Stimulated activated CD8-positive, alpha-beta memory T cell treated with anti-CD3 and anti-CD28 coated beads, Interleukin-12 subunit alpha, Interleukin-12 subunit beta, amount 100 ng/mL, for 4 hours (primary cell): Measurements from ENCODE around the gene HOXC11.

Experiments
- DNase-seq: peaks from one replicate; pipeline ENCODE4 v3.0.0-alpha.2; 2020; ENCODE audit warnings: low read depth

HOXC11 gene

DNA sequence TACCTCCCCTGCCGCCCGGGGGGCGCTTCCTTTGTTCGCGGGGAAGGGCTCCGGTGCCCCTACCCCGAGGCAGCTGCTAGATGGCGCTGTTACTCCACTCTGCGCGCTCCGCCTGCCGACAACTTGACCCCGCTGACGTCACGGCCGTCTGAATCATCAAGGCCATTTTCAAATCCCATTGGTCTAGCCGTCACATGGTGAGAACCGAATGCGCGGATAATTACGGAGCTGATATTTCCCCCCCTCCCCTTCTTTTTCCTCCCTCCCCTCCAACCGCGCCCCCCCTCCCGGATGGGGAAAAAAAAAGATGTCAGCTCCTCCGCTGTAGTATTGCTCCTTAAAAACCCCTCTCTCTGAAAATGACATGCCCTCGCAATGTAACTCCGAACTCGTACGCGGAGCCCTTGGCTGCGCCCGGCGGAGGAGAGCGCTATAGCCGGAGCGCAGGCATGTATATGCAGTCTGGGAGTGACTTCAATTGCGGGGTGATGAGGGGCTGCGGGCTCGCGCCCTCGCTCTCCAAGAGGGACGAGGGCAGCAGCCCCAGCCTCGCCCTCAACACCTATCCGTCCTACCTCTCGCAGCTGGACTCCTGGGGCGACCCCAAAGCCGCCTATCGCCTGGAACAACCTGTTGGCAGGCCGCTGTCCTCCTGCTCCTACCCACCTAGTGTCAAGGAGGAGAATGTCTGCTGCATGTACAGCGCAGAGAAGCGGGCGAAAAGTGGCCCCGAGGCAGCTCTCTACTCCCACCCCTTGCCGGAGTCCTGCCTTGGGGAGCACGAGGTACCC lies 12.2 kb downstream of the HOXC11 start, which contains the start of gene HOXC10:
Gene HOXC10 (plus strand): TSS at position 246 of the 791 bp plus-strand sequence. CDS start 114 bp downstream, at position 360.
- peak; percentile 48 for DNase-seq

DNA sequence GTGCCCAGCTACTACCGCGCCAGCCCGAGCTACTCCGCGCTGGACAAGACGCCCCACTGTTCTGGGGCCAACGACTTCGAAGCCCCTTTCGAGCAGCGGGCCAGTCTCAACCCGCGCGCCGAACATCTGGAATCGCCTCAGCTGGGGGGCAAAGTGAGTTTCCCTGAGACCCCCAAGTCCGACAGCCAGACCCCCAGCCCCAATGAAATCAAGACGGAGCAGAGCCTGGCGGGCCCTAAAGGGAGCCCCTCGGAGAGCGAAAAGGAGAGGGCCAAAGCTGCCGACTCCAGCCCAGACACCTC lies 12.7 kb downstream of the HOXC11 start:
- DNase-seq, result no peak

GRCh38 chr12:53985994-53986685 lies 13.2 kb downstream of the HOXC11 start:
- no peak for DNase-seq

GRCh38 chr12:53986686-53987483 lies 14.0 kb downstream of the HOXC11 start:
- DNase-seq, result no peak

DNA sequence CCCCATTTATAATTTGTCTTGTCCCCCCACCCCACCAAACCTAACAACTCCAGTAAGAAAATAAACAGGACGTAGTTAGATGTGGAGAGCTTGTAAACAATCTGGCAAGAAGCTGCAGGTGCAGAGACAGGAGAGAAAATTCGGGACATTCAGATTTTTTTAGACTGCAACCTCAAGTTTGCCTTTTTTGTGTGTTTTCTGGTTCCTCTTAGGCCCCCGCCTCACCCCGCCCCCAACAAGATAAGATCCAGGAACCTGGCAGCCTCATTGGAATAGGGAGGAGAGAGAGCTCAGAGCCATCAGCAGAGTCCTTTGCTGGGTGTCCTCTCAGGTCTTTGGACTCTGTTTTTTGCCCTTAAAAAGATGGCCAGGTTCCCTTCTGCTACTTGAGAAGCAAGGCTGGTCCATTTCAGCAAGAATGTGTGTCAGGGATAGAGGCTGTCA lies 14.9 kb downstream of the HOXC11 start:
- no peak for DNase-seq

DNA sequence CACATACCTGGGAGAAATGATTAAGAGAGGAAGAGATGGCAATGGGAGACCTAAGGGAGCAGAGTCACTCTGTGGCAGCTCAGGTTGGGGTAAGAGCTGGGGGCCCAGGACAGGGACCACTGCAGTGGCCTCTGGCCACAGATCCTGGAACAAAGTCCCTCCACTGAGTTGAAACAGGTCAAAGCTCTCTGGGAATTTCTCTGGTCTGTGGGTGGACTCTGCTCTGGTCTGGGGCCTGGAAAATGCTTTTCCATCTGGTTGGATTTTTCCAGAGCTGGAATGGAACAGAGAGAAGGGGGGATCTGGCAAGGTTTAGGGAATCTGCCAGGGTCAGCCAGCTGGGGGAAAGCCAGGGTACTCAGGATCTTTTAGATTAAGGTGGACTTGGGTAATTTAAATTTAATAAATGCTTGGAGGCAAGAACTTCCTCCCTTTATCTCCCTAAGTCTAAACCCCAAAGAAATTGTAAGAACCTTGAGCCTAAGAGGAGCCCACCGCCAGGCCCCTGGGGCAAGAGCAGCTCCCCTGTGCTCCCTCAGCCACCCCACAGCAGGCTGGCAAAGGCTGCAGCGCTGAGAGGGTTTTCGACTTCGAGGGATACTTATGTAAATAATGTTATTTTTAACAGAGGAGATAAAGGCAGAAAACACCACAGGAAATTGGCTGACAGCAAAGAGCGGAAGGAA lies 15.8 kb downstream of the HOXC11 start:
- no peak for DNase-seq

GRCh38 chr12:53989227-53990113 lies 16.5 kb downstream of the HOXC11 start:
- DNase-seq, result no peak

- no peak for DNase-seq
Observed at GRCh38 chr12:53990311-53991076, 17.6 kb downstream of the HOXC11 start.

DNA sequence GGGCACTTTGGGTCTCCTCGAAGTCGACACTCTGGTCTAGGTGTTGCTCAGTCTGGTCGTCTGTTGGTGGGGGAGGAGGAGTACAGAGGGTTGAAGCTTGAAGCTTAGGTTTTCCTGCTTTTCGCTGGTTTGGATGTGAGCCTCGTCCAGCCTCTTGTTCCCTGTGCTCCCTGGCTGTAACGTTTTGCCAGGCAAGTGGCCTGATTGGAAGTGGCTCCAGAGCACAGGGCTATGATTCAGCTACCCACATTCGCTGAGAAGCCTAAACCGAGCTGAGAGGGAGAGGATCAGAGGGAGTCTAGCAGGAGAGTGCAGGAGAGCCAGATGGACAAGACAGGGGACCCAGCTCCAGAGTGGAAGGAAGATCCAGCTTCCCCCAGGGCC lies 18.1 kb downstream of the HOXC11 start:
- DNase-seq, result no peak

DNA sequence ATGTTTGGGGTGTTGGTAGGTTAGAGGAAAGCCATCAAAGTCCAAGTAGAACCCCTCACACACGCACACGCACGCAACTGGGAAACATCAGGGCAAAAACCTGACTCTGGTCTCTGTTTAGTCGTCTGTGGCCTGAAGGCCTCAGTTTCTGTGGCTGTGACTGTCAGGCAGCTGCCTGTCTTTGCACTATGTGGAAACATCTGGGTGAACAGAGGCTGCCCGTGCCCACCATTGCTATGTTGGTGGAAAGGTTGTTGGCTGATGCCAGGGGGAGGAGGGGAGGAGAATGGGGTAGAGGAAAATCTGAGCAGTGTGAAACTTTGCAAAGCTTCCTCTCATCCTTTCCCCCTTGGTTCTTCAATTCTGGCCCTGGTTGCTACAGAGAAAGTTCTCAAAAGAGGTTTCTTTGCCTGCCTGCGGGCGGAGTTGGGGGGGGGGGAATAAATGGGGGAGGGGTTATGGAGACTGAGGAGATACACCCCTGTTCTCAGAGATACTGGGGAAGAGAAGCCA lies 19.5 kb downstream of the HOXC11 start:
- DNase-seq, result no peak

DNA sequence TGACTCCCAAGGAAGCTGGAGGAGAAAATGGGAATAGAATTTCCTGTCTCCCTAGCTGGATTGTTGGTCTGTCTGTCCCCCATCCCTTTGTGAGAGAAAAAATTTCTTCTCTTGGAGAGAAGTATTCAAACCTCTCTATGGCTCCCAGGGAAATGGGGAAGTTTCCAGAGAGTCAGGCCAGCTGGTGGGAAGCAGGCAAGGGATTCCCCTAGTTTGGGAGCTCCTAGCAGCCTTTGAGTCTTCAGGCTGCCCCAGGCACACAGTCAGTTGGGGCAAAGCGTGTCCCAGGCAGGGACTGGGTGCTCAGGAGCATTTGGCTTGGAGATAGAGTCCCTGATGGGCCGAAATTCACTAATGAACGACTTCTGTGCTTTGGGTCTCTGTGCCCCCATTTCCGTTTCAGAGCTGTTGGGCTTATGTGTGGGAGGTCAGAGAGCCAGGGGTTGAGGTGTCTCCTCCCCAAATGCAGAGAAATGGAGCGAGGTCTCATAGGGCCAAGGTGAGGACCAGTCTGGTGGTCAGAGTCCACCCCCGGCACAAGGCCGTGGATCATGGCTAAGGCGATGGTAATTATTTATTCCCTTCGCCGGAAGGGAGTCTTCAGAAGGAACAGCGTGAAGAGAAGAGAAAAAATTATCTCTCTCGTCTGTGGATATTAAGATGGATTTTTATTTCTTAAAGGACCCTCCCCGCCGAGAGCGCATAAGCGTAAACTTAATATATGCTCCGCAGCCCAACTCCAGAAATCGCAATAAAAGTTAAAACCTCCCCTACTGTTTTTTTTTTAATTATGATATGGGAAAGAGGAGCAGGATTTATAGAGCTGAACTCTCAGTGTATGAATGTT lies 20.5 kb downstream of the HOXC11 start:
- DNase-seq, result no peak

DNA sequence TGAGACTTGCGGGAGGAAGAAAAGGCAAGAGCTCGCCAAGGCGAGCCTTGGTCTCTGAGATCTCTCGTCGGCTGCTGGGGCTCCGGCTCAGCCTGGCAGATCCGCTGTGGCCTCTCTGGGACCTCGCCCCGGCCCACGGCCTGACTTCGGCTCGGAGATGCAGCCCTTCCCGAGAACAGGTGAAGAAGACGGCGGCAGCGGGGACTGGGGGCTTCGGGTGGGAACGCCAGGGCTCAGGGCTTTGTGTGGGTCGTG lies 21.0 kb downstream of the HOXC11 start:
- no peak for DNase-seq

DNA sequence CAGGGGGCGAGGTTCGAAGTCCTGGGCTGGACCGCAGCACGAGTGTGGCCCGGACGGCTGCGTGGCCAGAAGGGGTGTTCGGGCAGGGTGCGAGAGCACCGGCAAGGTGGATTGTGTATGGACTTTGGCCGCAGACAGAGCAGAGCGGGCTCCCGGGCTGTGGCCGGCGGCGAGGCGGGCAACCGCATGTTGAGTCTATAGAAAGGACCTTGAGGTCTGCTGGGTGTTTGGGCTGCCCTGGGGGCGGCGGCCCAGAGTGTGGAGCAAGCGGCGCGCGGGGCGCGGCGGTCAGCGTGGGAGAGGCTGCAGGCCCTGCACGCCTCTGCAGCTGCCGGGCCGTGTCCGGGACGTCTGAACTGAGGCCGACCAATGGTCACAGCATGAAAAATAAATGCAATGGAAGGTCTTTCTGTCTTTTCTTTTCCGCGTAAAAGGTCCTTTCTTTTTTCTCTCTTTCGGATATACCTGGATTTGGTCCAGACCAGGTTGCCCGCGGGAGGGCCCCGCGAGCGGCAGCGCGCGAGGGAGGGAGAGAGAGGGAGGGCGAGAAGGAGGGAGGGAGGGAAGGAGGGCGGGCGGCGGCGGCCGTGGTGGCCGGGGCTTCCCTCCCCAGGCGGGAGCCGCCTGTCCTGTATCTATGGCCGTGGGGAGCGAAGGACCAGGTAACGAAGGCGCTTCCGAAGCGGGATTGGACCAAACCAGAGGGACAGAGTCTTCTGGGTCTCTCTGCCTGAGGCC lies 21.5 kb downstream of the HOXC11 start:
- DNase-seq, result no peak

- no peak for DNase-seq
Observed at GRCh38 chr12:53995002-53995377, 22.1 kb downstream of the HOXC11 start.

- DNase-seq, result no peak
Observed at GRCh38 chr12:53995378-53996239, 22.7 kb downstream of the HOXC11 start.

DNA sequence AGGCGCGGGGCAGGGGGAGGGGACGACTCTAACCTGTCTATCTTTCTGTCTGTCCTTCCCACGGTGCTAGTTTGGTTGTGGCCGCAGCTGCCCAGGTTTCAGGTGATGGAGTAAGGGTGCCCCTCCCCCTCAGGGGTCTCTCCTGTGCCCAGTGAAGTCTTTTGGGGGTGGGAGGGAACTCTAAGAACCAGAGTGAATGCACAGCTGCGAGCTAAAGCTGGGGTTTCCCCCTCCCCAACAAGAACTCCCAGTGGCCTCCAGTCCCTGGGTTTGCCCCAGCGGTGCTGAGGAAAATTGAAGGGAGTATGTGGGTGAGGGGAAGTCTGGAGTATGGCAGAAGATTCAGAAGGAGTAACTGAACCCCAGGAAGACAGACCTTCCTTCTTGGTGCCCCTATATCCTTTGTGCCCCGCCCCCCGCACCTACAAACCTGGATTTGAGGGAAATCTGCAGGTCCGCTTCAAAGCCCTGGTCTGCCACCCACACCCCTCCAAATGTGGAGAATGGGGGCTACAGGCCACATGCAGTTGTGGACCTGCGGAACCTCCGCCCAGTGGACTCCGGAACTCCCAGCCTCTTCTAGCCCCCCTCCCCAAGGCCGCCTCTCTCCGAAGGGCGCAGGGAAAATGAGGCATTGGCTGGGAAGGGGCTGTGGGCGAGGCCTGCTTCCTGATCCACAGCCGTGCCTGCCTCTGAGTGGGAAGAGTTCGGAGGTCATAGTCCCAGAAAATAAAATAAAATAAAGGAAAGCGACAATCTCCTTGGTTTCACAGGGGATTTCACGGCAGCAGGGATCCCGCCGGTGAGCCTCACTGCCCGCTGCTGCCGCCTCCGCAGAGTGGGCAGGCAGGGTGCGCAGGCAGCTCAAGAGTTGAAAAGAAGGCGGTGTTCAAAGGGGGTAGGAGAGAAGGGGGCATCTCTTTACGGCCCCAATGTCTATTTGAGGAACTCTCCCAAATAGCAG lies 23.6 kb downstream of the HOXC11 start:
- DNase-seq, result no peak
